Breast epithelium (tissue), 4 donors: ENCODE measurements around the gene BCL10. TPM values are rescaled to one million over a fixed set of nuclear protein-coding genes. Genes with fewer than 3 reads are reported as not detected.

Experiments
- DNase-seq, 2 donors: peaks; one replicate each; pipeline ENCODE4 v3.0.0-alpha.2; 2019; ENCODE audit warnings: low spot score in 2 of 2
- H3K27ac ChIP-seq, 2 donors: fragments of 200-600 bp; sonication (generic) in 1 of 2; one replicate each; pipeline ENCODE4 v1.5.1; 2016 to 2019; ENCODE audit warnings: mild to moderate bottlenecking in 1 of 2
- H3K27me3 ChIP-seq, 2 donors: fragments of 200-600 bp; sonication (generic) in 1 of 2; one replicate each; pipeline versions ENCODE4 v1.5.1 to v1.6.0; 2017 to 2019; ENCODE audit warnings: control low read depth in 1 of 2, mild to moderate bottlenecking in 1 of 2
- H3K36me3 ChIP-seq: fragments of 200-600 bp; one replicate; pipeline ENCODE4 v1.5.1; 2019
- H3K4me1 ChIP-seq, 2 donors: fragments of 200-600 bp; sonication (generic); one replicate each; pipeline ENCODE4 v1.5.1; 2016 to 2019; ENCODE audit warnings: control low read depth in 1 of 2
- H3K4me3 ChIP-seq, 3 donors: fragments of 200-600 bp; sonication (generic); 1 replicate in 2 of 3; 2 replicates in 1 of 3; pipeline ENCODE4 v1.5.1; 2016 to 2019; ENCODE audit warnings: mild to moderate bottlenecking in 3 of 3, moderate library complexity in 2 of 3
- H3K9me3 ChIP-seq, 2 donors: fragments of 200-600 bp; sonication (generic) in 1 of 2; one replicate each; pipeline ENCODE4 v1.5.1; 2016 to 2019; ENCODE audit warnings: control low read depth in 1 of 2
- POLR2A ChIP-seq: fragments of 450-650 bp; IDR thresholded peaks from one replicate; pipeline ENCODE4 v1.6.1; 2016; ENCODE audit warnings: antibody characterized with exemption, mild to moderate bottlenecking, moderate library complexity
- POLR2AphosphoS5 ChIP-seq, 3 donors: sonication (generic); formaldehyde crosslinking; IDR thresholded peaks; one replicate each; pipeline ENCODE4 v1.6.1; 2017; ENCODE audit warnings: antibody characterized with exemption in 3 of 3
- intact Hi-C: fragments of 100-400 bp; cut with DNase I; formaldehyde crosslinking; loops from one replicate; pipeline ENCODE4 v1.15.1; 2023; ENCODE audit warnings: low total_unique reads
- total RNA-seq, 3 donors: library from RNA; depleted of rRNA; stranded (reverse); fragments of >200 nt; gene quantifications; one replicate each; pipeline ENCODE4 v1.1.0, GENCODE V29; 2016
- TF ChIP-seq, protein P1 (sequence below), 3 donors: fragments of 450-650 bp; IDR thresholded peaks; one replicate each; pipeline ENCODE4 v1.5.1; 2016 to 2017; ENCODE audit warnings: antibody characterized with exemption in 3 of 3, mild to moderate bottlenecking in 3 of 3, moderate library complexity in 3 of 3

Gene BCL10
- total RNA-seq, 3 donors from 2014 or later = 16.5 to 23.6 (median 17.7) TPM

GRCh38 chr1:85268801-85269585, 7.4 kb downstream of the BCL10 start:
- Histone ChIP-seq H3K27me3 (no peaks in the 10 kb centered on the region), H3K36me3 (no peaks in the 10 kb centered on the region), H3K9me3 (no peaks in the 10 kb centered on the region), H3K4me3 (no peak overlapping the region), H3K27ac (no peak overlapping the region), H3K4me1 (no peaks in the 10 kb centered on the region)
- intact Hi-C loops = no loop called here
- DNase-seq = no peak
- TF ChIP-seq POLR2AphosphoS5 (IDR thresholded peaks at IDR 0.05) (no peak), POLR2A (no peak)
- TF ChIP-seq, protein P1, sequence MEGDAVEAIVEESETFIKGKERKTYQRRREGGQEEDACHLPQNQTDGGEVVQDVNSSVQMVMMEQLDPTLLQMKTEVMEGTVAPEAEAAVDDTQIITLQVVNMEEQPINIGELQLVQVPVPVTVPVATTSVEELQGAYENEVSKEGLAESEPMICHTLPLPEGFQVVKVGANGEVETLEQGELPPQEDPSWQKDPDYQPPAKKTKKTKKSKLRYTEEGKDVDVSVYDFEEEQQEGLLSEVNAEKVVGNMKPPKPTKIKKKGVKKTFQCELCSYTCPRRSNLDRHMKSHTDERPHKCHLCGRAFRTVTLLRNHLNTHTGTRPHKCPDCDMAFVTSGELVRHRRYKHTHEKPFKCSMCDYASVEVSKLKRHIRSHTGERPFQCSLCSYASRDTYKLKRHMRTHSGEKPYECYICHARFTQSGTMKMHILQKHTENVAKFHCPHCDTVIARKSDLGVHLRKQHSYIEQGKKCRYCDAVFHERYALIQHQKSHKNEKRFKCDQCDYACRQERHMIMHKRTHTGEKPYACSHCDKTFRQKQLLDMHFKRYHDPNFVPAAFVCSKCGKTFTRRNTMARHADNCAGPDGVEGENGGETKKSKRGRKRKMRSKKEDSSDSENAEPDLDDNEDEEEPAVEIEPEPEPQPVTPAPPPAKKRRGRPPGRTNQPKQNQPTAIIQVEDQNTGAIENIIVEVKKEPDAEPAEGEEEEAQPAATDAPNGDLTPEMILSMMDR (IDR thresholded peaks at IDR 0.05) = no peak

GRCh38 chr1:85267313-85267712, 9.1 kb downstream of the BCL10 start:
- no peak for DNase-seq
- no peak overlapping the region for H3K4me3 ChIP-seq
- H3K4me1 ChIP-seq = no peaks in the 10 kb centered on the region
- no peaks in the 10 kb centered on the region for H3K9me3 ChIP-seq
- H3K27me3 ChIP-seq = no peaks in the 10 kb centered on the region
- no peak for TF ChIP-seq POLR2AphosphoS5 (IDR thresholded peaks at IDR 0.05)
- no peak for TF ChIP-seq POLR2A
- TF ChIP-seq, protein P1 (IDR thresholded peaks at IDR 0.05) = no peak
- intact Hi-C loops = no loop called here
- H3K27ac ChIP-seq = no peak overlapping the region
- no peaks in the 10 kb centered on the region for H3K36me3 ChIP-seq

DNA sequence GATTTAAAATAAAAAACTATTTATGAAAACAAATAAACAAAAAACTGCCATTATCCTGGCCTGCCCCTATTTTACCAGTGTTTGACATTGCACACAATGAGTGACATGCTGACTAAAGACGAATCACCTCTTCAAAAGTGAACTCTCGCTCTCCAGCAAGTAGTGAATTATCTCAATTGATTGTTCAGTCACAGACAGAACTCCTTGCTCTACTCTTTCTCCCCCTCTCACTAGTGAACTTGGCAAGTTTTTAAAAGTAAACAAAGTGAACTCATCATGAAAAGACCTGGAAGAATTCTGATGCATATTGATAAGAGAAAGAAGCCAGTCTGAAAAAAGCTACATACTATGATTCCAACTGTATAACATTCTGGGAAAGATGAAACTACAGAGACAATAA, 12.3 kb downstream of the BCL10 start:
- TF ChIP-seq, protein P1 (IDR thresholded peaks at IDR 0.05) = no peak
- TF ChIP-seq POLR2AphosphoS5 (IDR thresholded peaks at IDR 0.05) = no peak
- no peak for TF ChIP-seq POLR2A
- intact Hi-C loops = no loop called here
- H3K4me1 ChIP-seq = no peaks in the 10 kb centered on the region
- no peaks in the 10 kb centered on the region for H3K36me3 ChIP-seq
- DNase-seq = no peak
- no peak overlapping the region for H3K4me3 ChIP-seq
- no peak overlapping the region for H3K27ac ChIP-seq
- no peaks in the 10 kb centered on the region for H3K9me3 ChIP-seq
- no peaks in the 10 kb centered on the region for H3K27me3 ChIP-seq

DNA sequence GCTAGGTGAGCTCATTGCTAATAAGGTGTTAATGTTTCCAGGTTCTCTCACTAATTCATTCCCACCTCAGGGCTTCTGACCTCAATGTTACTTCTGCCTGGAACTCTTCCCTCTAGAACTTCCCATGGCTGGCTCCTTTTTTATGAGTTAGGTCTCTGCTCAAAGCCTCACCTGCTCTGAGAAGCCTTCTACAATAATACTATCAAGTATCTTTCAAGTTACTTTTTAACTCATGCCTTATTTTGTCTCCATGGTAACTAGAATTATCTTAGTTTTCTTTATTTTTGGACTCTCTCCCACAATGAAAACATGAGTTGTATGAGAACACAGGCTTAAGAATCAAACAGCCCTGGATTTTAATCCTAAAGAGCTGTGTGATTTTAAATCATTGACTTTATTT, 13.4 kb downstream of the BCL10 start:
- TF ChIP-seq POLR2A (no peak), POLR2AphosphoS5 (IDR thresholded peaks at IDR 0.05) (no peak)
- TF ChIP-seq, protein P1 (IDR thresholded peaks at IDR 0.05) = no peak
- intact Hi-C loops = no loop called here
- Histone ChIP-seq H3K4me1 (peaks cover 0 to 5% of the 10 kb centered on the region in 2 donors), H3K9me3 (no peaks in the 10 kb centered on the region), H3K27me3 (no peaks in the 10 kb centered on the region), H3K4me3 (no peak overlapping the region), H3K27ac (no peak overlapping the region), H3K36me3 (no peaks in the 10 kb centered on the region)
- DNase-seq = no peak

- H3K27me3 ChIP-seq = no peaks in the 10 kb centered on the region
- DNase-seq = no peak
- H3K36me3 ChIP-seq = no peaks in the 10 kb centered on the region
- peaks cover 0 to 10% of the 10 kb centered on the region in 2 donors for H3K4me1 ChIP-seq
- H3K4me3 ChIP-seq = peak overlapping the region; percentile 94 to 98 (median 97)
- H3K9me3 ChIP-seq = no peaks in the 10 kb centered on the region
- TF ChIP-seq POLR2AphosphoS5 (IDR thresholded peaks at IDR 0.05) (no peak), POLR2A (no peak)
- TF ChIP-seq, protein P1 (IDR thresholded peaks at IDR 0.05) = peak in 1 of 3 donors; percentile 51
- peak overlapping the region; percentile 88 to 93 for H3K27ac ChIP-seq
- intact Hi-C loops = loop anchor here (5.0 kb wide), 1 partner anchor 323 kb away; no protein-coding TSS in a partner anchor
These were observed 16.5 kb downstream of the BCL10 start for GRCh38 chr1:85259912-85260274.
